Dermis lymphatic vessel endothelial cell (primary cell): ENCODE measurements around the gene RPUSD3. TPM values are rescaled to one million over a fixed set of nuclear protein-coding genes. Genes with fewer than 3 reads are reported as not detected.

Experiments
- total RNA-seq: library from RNA; depleted of rRNA; stranded (reverse); fragments of >200 nt; gene quantifications from 2 replicates; pipeline ENCODE4 v1.2.1, GENCODE V29; 2014

RPUSD3 gene
- 14.1 and 18.9 TPM in 2 replicates for total RNA-seq

DNA sequence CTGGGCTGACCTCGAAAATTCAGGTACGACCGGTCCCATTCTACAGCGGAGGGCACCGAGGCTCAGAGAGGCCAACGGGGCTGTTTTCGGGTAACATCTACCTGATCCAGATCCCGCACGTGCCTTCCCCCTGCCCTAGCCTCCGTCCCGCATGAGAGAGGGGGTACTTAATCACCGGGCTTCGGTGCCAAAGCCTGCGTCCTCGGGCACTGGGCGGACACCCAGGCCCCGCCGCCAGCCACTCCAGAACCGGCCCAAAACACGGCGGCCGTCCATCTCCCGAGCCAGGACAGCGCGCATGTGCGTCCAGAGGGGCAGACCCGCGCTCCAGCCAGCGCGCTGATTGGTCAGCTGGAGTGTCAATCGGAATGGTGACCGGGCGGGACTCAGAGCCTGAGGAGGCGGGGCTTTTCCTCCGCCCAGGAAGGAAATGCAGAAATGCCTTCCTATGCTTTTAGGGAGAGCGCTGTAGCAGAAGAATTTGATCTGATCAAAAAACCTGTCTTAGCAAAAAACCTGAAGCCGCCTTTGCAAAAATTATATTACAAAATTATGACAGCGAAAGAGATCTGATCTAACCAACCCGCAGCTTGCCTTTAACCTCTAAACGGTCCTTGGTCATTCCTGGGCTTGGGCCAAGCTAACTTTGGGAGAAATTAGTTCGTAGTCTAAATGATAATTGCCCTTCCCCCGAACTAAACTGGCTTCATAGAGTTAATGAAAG lies at the start of gene RPUSD3:
Gene RPUSD3, minus strand, starts transcription at position 294 of the 724 bp plus-strand sequence. Its CDS starts 18 bp downstream, at position 276.

GRCh38 chr3:9890249-9891071 lies 46.7 kb upstream of the RPUSD3 start, which contains the start of gene JAGN1:
JAGN1 (plus strand) TSS chr3:9890610; CDS start chr3:9890723, 113 bp downstream.

DNA sequence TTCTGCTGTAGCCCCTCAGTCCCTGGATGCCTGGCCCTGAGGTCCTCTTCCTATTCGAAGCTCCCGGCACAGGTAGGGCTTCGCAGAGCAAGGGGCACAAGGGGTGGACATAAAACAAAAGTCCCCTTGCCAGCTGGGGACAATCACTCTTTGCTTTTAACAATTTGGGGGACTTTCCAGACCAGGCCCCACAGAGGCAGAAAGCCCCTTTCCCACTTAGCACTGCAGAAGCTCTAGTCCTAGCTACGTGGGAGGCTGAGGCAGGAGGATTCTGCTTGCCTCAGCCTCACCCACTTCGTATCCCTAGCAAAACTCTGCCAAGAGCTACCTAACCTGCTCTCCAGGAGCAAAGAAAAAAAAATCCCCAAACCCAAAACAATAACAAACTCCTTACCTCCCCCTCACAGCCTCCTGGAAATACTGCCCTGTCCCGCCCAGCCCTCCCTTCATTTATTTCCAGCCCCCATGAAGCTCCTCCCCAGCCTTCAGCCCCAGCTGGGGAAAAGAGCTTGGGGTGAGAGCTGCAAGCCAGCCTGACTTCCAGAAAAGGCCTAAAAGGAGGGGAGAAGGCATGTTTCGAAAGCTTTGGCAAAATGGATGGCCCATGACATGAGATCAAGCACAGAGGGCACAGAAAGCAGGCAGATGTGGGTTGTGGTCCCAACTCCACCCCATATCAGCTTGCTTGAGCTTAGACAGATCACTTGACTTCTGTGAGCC lies 36.2 kb upstream of the RPUSD3 start, which contains the start of gene CIDEC:
Gene CIDEC, minus strand, starts transcription at position 424 of the 720 bp plus-strand sequence. CDS start 1,767 bp downstream, outside the sequence.

GRCh38 chr3:9809615-9810432 lies 34.0 kb downstream of the RPUSD3 start, which contains the start of gene TTLL3:
TTLL3 (plus strand) TSS chr3:9810262; CDS start chr3:9810662, 400 bp downstream.

GRCh38 chr3:9792405-9793160 lies 51.2 kb downstream of the RPUSD3 start, which contains the start of the genes ARPC4 and TADA3:
ARPC4 (plus strand) TSS chr3:9793082; CDS start chr3:9793122, 40 bp downstream.
TADA3 (minus strand) TSS chr3:9792473; CDS start chr3:9791466, 1,007 bp downstream.

Other genes with a start within 250 kb of the RPUSD3 start
- gene MTMR14, start 194.5 kb downstream of the RPUSD3 start, total RNA-seq: 58.4 and 65.9 TPM in 2 replicates
- not detected in 2 replicates for gene CPNE9, start 140.2 kb downstream of the RPUSD3 start, total RNA-seq
- 14.6 and 19.1 TPM in 2 replicates for gene BRPF1, start 112.3 kb downstream of the RPUSD3 start, total RNA-seq
- gene OGG1, start 94.1 kb downstream of the RPUSD3 start, total RNA-seq: 11.9 and 14.4 TPM in 2 replicates
- 23.9 and 27.6 TPM in 2 replicates for gene CAMK1, start 74.1 kb downstream of the RPUSD3 start, total RNA-seq
- gene TADA3, start 51.5 kb downstream of the RPUSD3 start, total RNA-seq: 22.0 and 24.7 TPM in 2 replicates
- 284 and 296 TPM in 2 replicates for gene ARPC4, start 50.9 kb downstream of the RPUSD3 start, total RNA-seq
- 5.8 and 6.0 TPM in 2 replicates for gene TTLL3, start 33.7 kb downstream of the RPUSD3 start, total RNA-seq
- not detected in 2 replicates for gene CIDEC, start 36.2 kb upstream of the RPUSD3 start, total RNA-seq
- gene JAGN1, start 46.6 kb upstream of the RPUSD3 start, total RNA-seq: 24.7 and 29.1 TPM in 2 replicates
- gene IL17RE, start 58.8 kb upstream of the RPUSD3 start, total RNA-seq: 0.09 and 0.11 TPM in 2 replicates
- gene IL17RC, start 73.1 kb upstream of the RPUSD3 start, total RNA-seq: 17.4 and 20.3 TPM in 2 replicates
- gene CRELD1, start 89.8 kb upstream of the RPUSD3 start, total RNA-seq: 32.6 and 35.7 TPM in 2 replicates
- gene PRRT3, start 108.4 kb upstream of the RPUSD3 start, total RNA-seq: 0.52 and 0.54 TPM in 2 replicates
- 44.8 and 46.2 TPM in 2 replicates for gene EMC3, start 142.8 kb upstream of the RPUSD3 start, total RNA-seq
- 5.0 and 5.8 TPM in 2 replicates for gene FANCD2, start 182.4 kb upstream of the RPUSD3 start, total RNA-seq